Measurements from ENCODE around the gene CALCB.

DNA sequence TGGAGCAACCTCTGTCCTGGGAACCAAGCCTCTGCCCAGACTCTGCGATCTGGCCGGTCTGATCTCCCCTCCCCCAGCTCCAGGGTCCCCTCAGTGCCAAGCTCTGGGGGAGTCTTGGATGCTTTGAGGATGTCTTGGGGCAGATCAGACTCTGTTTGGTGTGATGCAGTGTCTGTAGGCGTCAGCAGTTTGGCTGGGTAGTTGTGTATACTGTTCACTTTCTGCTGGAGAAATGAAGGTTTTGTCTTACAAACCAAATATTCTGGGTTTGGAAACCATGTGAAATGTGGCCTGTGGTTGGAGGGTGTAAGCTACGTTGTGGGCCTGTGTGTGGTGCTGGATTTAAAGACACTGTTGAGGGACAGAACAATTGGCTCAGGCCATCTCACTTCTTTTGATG lies 46.0 kb downstream of the CALCB start:
- TF ChIP-seq POLR2A (IDR thresholded peaks at IDR 0.05; ENCODE audit: control extremely low read depth in 1 of 2, low read depth in 2 of 2, low read length in 2 of 2) (no peak), SIN3A (conservative IDR thresholded peaks at IDR 0.05 in 1 of 2, IDR thresholded peaks at IDR 0.05 in 1 of 2; ENCODE audit: low read depth in 1 of 2, low read length in 2 of 2) (no peak), HDAC2 (IDR thresholded peaks at IDR 0.05; ENCODE audit: borderline replicate concordance in 1 of 2, low read depth in 2 of 2, low read length in 2 of 2) (no peak), TBP (IDR thresholded peaks at IDR 0.05; ENCODE audit: low read depth, low read length) (no peak), PHF8 (conservative IDR thresholded peaks at IDR 0.05; ENCODE audit: low read depth, low read length) (no peak)
- TF ChIP-seq, protein P1, sequence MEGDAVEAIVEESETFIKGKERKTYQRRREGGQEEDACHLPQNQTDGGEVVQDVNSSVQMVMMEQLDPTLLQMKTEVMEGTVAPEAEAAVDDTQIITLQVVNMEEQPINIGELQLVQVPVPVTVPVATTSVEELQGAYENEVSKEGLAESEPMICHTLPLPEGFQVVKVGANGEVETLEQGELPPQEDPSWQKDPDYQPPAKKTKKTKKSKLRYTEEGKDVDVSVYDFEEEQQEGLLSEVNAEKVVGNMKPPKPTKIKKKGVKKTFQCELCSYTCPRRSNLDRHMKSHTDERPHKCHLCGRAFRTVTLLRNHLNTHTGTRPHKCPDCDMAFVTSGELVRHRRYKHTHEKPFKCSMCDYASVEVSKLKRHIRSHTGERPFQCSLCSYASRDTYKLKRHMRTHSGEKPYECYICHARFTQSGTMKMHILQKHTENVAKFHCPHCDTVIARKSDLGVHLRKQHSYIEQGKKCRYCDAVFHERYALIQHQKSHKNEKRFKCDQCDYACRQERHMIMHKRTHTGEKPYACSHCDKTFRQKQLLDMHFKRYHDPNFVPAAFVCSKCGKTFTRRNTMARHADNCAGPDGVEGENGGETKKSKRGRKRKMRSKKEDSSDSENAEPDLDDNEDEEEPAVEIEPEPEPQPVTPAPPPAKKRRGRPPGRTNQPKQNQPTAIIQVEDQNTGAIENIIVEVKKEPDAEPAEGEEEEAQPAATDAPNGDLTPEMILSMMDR (IDR thresholded peaks at IDR 0.05; ENCODE audit: control extremely low read depth in 1 of 3, insufficient read depth in 1 of 3, low read depth in 1 of 3, low read length in 3 of 3) = no peak
- TF ChIP-seq, protein P2, sequence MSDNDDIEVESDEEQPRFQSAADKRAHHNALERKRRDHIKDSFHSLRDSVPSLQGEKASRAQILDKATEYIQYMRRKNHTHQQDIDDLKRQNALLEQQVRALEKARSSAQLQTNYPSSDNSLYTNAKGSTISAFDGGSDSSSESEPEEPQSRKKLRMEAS (IDR thresholded peaks at IDR 0.05) = no peak
